DOHH2 (cell line): ENCODE data around the gene DMXL2.

Experiments used
- H3F3A ChIP-seq: fragments of 200-600 bp; sonication (generic), shearing (Covaris generic); 2 replicates; pipeline ENCODE4 v1.6.0; 2016; ENCODE audit warnings: antibody characterized with exemption, mild to moderate bottlenecking; ENCODE audit not compliant: control insufficient read depth, insufficient read depth
- H3K27ac ChIP-seq: fragments of 200-600 bp; sonication (generic); 2 replicates; pipeline ENCODE4 v1.5.1; 2014; ENCODE audit warnings: low read depth, mild to moderate bottlenecking, low read length, moderate library complexity
- H3K27me3 ChIP-seq: fragments of 200-600 bp; sonication (generic); 2 replicates; pipeline ENCODE4 v1.6.1; 2014; ENCODE audit warnings: mild to moderate bottlenecking, low read length, mixed read lengths; ENCODE audit not compliant: control insufficient read depth
- H3K36me3 ChIP-seq: fragments of 200-600 bp; sonication (generic); 2 replicates; pipeline ENCODE4 v1.6.1; 2014; ENCODE audit warnings: mild to moderate bottlenecking, low read length, moderate library complexity, mixed read lengths; ENCODE audit not compliant: control insufficient read depth
- H3K4me1 ChIP-seq: fragments of 200-600 bp; sonication (generic); 2 replicates; pipeline ENCODE4 v1.6.1; 2014; ENCODE audit warnings: mild to moderate bottlenecking, low read length, mixed read lengths; ENCODE audit not compliant: control insufficient read depth
- H3K4me2 ChIP-seq: fragments of 200-600 bp; sonication (generic); 2 replicates; pipeline ENCODE4 v1.6.0; 2014; ENCODE audit warnings: mild to moderate bottlenecking, low read length, moderate library complexity
- H3K4me3 ChIP-seq: fragments of 200-600 bp; sonication (generic); 2 replicates; pipeline ENCODE4 v1.5.1; 2014; ENCODE audit warnings: mild to moderate bottlenecking, low read length, mixed read lengths
- H3K79me2 ChIP-seq: fragments of 200-600 bp; sonication (generic); 2 replicates; pipeline ENCODE4 v1.6.1; 2014; ENCODE audit warnings: mild to moderate bottlenecking, low read length, mixed read lengths; ENCODE audit not compliant: control insufficient read depth
- H3K9me2 ChIP-seq: fragments of 200-600 bp; sonication (generic); replicated peaks from 2 replicates; pipeline ENCODE4 v1.6.1; 2014; ENCODE audit warnings: mild to moderate bottlenecking, low read length, mixed read lengths; ENCODE audit not compliant: control insufficient read depth
- H3K9me3 ChIP-seq: fragments of 200-600 bp; sonication (generic); 2 replicates; pipeline ENCODE4 v1.6.1; 2014; ENCODE audit warnings: antibody characterized with exemption, low read length, mixed read lengths; ENCODE audit not compliant: control insufficient read depth, insufficient read depth
- H4K20me1 ChIP-seq: fragments of 200-600 bp; sonication (generic); 2 replicates; pipeline ENCODE4 v1.6.0; 2014; ENCODE audit warnings: low read depth, mild to moderate bottlenecking, antibody characterized with exemption, low read length, moderate library complexity; ENCODE audit not compliant: control insufficient read depth, insufficient read depth
- CTCF ChIP-seq: fragments of 200-600 bp; sonication (generic); IDR thresholded peaks from one replicate; pipeline ENCODE4 v1.5.1; 2014; ENCODE audit warnings: antibody characterized with exemption, mild to moderate bottlenecking, low read depth, low read length; ENCODE audit not compliant: poor library complexity, severe bottlenecking
- EZH2phosphoT487 ChIP-seq: fragments of 200-600 bp; sonication (generic); IDR thresholded peaks from 2 replicates; pipeline ENCODE4 v1.6.1; 2017; ENCODE audit warnings: borderline replicate concordance, mild to moderate bottlenecking, antibody characterized with exemption, low read length, moderate library complexity, mixed read lengths

The DMXL2 gene

GRCh38 chr15:51558876-51559275 lies 63.7 kb downstream of the DMXL2 start:
- H3K4me2 ChIP-seq: no peak overlapping the region
- TF ChIP-seq CTCF (no peak), EZH2phosphoT487 (no peak)
- no peaks in the 10 kb centered on the region for H3K79me2 ChIP-seq
- no peaks in the 10 kb centered on the region for H3F3A ChIP-seq
- no peak overlapping the region for H3K4me3 ChIP-seq
- no peaks in the 10 kb centered on the region for H4K20me1 ChIP-seq
- no peaks in the 10 kb centered on the region for H3K27me3 ChIP-seq
- no peaks in the 10 kb centered on the region for H3K9me3 ChIP-seq
- H3K9me2 ChIP-seq: no peaks in the 10 kb centered on the region
- no peaks in the 10 kb centered on the region for H3K36me3 ChIP-seq
- no peaks in the 10 kb centered on the region for H3K4me1 ChIP-seq
- no peak overlapping the region for H3K27ac ChIP-seq

GRCh38 chr15:51558411-51558810 lies 64.2 kb downstream of the DMXL2 start:
- Histone ChIP-seq H3K36me3 (no peaks in the 10 kb centered on the region), H3K9me3 (no peaks in the 10 kb centered on the region), H4K20me1 (no peaks in the 10 kb centered on the region), H3K4me3 (no peak overlapping the region), H3K27ac (no peak overlapping the region), H3K4me2 (no peak overlapping the region), H3K4me1 (no peaks in the 10 kb centered on the region), H3K27me3 (no peaks in the 10 kb centered on the region), H3K9me2 (no peaks in the 10 kb centered on the region), H3F3A (no peaks in the 10 kb centered on the region), H3K79me2 (no peaks in the 10 kb centered on the region)
- no peak for TF ChIP-seq EZH2phosphoT487
- no peak for TF ChIP-seq CTCF

GRCh38 chr15:51550841-51551240 lies 71.7 kb downstream of the DMXL2 start:
- Histone ChIP-seq H3K4me1 (no peaks in the 10 kb centered on the region), H3K9me3 (no peaks in the 10 kb centered on the region), H3K27me3 (no peaks in the 10 kb centered on the region), H3K36me3 (no peaks in the 10 kb centered on the region), H3K4me2 (no peak overlapping the region), H3K9me2 (no peaks in the 10 kb centered on the region), H4K20me1 (no peaks in the 10 kb centered on the region), H3K27ac (no peak overlapping the region), H3K79me2 (no peaks in the 10 kb centered on the region), H3F3A (no peaks in the 10 kb centered on the region), H3K4me3 (no peak overlapping the region)
- TF ChIP-seq EZH2phosphoT487: no peak
- TF ChIP-seq CTCF: no peak

- Histone ChIP-seq H3F3A (no peaks in the 10 kb centered on the region), H3K4me1 (no peaks in the 10 kb centered on the region), H3K27me3 (no peaks in the 10 kb centered on the region), H3K27ac (no peak overlapping the region), H4K20me1 (no peaks in the 10 kb centered on the region), H3K36me3 (no peaks in the 10 kb centered on the region), H3K9me3 (no peaks in the 10 kb centered on the region), H3K4me3 (no peak overlapping the region), H3K4me2 (no peak overlapping the region), H3K9me2 (no peaks in the 10 kb centered on the region), H3K79me2 (no peaks in the 10 kb centered on the region)
- TF ChIP-seq CTCF (no peak), EZH2phosphoT487 (no peak)
Observed at GRCh38 chr15:51547656-51548055, 74.9 kb downstream of the DMXL2 start.
